HG03196 (cell line): ENCODE measurements around the gene NPAS2.

Source experiments
- ATAC-seq: cut with Tn5 transposase; IDR thresholded peaks from one replicate; pipeline ENCODE4 v1.9.1; 2021; ENCODE audit not compliant: unreplicated experiment

NPAS2 gene

GRCh38 chr2:100962366-100963025 lies 142.6 kb downstream of the NPAS2 start:
- ATAC-seq, result no peak

GRCh38 chr2:100963026-100963375 lies 143.1 kb downstream of the NPAS2 start:
- no peak for ATAC-seq

- no peak for ATAC-seq
Observed at GRCh38 chr2:100964222-100964621, 144.3 kb downstream of the NPAS2 start.

GRCh38 chr2:100964681-100965169 lies 144.8 kb downstream of the NPAS2 start:
- ATAC-seq, result no peak

GRCh38 chr2:100965596-100965995 lies 145.7 kb downstream of the NPAS2 start:
- no peak for ATAC-seq

- no peak for ATAC-seq
Observed at GRCh38 chr2:100967716-100968115, 147.8 kb downstream of the NPAS2 start.

- no peak for ATAC-seq
Observed at GRCh38 chr2:100968146-100969145, 148.5 kb downstream of the NPAS2 start.

GRCh38 chr2:100969998-100970397 lies 150.1 kb downstream of the NPAS2 start:
- ATAC-seq, result no peak

GRCh38 chr2:100971221-100971620 lies 151.3 kb downstream of the NPAS2 start:
- no peak for ATAC-seq

GRCh38 chr2:100972452-100972851 lies 152.5 kb downstream of the NPAS2 start:
- ATAC-seq, result no peak

- no peak for ATAC-seq
Observed at GRCh38 chr2:100974712-100975520, 155.0 kb downstream of the NPAS2 start.

GRCh38 chr2:100975521-100975785 lies 155.5 kb downstream of the NPAS2 start:
- no peak for ATAC-seq

GRCh38 chr2:100976061-100976460 lies 156.1 kb downstream of the NPAS2 start:
- ATAC-seq, result no peak

GRCh38 chr2:100976645-100977391 lies 156.9 kb downstream of the NPAS2 start:
- no peak for ATAC-seq

- ATAC-seq, result no peak
Observed at GRCh38 chr2:100977511-100977910, 157.6 kb downstream of the NPAS2 start.

GRCh38 chr2:100978582-100979191 lies 158.7 kb downstream of the NPAS2 start:
- no peak for ATAC-seq

GRCh38 chr2:100980046-100980445 lies 160.1 kb downstream of the NPAS2 start:
- ATAC-seq, result no peak

- no peak for ATAC-seq
Observed at GRCh38 chr2:100981011-100981410, 161.1 kb downstream of the NPAS2 start.

- no peak for ATAC-seq
Observed at GRCh38 chr2:100982431-100982861, 162.5 kb downstream of the NPAS2 start.

- ATAC-seq, result no peak
Observed at GRCh38 chr2:100983201-100983600, 163.3 kb downstream of the NPAS2 start.
